Kidney capillary endothelial cell (primary cell): ENCODE measurements around the gene RPRML.
"Not testable (repeated sequence)": the region's sequence is repeated elsewhere in the genome, so short reads cannot be mapped to it uniquely, and the experiment has no call there.

ENCODE experiments used
- DNase-seq: peaks from one replicate; pipeline ENCODE4 v3.0.0-alpha.2; 2018; ENCODE audit warnings: low spot score

The RPRML gene

DNA sequence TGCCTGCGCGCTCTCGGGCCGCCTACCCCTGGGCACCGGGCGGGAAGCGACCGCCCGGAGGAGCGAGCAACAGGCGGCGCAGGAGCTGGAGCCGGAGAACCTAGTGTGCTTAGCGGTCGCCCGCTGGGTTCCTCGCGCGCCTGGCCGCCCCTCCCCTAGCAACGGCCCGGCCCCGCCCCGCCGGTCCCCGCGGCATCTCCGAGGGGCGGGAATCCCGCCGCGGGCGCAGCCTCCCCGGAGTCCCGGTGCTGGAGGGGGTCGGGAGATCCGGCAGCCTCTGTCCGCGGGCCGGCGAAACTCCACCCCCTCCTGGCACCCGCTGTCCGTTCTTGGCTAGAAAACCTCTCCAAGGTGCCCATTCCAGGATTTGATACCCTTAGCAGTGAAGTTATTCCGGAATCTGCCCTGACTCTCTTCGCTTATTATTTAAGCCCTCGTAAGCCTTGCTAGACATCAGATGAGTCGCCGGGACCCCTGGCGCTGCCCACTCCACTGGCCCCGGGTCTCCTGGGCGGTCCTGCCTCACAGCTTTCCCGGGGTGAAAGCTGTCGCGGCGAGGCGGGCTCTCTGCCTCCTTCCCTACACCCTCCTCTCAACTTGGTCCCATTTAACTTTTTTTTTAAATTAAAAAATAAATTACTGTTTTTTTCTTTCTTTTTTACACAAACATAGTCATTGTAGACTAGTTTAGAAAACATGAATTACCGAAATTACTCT is at the start of gene RPRML:
RPRML (minus strand) TSS at position 107 of the 717 bp plus-strand sequence. CDS start 246 bp downstream, outside the sequence.
- DNase-seq, result no peak

DNA sequence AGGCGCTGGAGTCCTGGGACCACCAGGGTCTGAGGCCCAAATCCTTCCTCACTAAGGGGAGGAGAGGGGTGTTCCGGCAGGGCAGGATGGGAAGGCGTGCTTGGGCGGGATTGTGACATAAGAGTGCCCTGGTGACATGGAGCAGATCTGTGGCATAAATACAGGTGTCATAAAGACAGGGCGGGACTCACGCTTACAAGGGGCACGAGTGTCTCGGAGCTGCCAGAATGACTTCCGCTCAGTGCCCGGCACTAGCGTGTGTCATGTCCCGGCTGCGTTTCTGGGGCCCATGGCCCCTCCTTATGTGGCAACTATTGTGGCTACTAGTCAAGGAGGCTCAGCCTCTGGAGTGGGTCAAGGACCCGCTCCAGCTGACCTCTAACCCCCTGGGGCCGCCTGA is 37.9 kb upstream of the RPRML start:
- not testable (repeated sequence) for DNase-seq

DNA sequence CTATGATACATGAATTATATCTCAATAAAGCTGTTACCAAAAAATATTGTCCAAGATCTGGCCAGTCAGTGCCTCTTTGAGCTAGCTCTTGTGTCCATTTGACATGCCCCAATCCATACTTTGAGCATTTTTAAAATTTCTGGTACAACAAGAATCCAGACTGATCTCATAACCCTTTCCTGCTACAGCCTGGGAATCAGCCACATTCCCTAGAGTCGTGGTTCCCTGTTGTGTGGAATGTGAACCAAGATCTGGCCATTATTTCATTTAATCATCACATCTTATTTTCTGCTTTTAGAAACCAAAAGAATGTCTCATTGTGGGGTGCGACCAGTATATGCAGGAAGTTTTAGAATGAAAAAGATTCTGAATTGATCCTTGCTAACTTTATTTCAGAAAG is 34.3 kb upstream of the RPRML start:
- DNase-seq, result no peak

DNA sequence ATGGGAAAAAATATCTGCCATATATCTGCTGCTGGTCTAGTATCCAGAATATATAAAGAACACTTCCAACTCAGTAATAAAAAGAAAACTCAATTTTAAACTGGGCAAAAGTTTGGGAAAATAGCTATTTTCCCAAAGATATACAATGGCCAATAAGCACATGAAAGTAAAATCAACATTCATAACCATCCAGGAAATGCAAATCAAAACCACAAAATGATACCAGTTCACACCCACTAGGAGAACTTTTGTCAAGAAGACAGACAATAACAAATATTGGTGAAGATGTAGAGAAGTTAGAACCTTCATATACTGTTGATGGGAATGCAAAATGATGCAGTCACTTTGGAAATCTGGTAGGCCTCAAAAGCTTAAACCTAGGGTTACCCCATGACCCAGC is 33.4 kb upstream of the RPRML start:
- no peak for DNase-seq

DNA sequence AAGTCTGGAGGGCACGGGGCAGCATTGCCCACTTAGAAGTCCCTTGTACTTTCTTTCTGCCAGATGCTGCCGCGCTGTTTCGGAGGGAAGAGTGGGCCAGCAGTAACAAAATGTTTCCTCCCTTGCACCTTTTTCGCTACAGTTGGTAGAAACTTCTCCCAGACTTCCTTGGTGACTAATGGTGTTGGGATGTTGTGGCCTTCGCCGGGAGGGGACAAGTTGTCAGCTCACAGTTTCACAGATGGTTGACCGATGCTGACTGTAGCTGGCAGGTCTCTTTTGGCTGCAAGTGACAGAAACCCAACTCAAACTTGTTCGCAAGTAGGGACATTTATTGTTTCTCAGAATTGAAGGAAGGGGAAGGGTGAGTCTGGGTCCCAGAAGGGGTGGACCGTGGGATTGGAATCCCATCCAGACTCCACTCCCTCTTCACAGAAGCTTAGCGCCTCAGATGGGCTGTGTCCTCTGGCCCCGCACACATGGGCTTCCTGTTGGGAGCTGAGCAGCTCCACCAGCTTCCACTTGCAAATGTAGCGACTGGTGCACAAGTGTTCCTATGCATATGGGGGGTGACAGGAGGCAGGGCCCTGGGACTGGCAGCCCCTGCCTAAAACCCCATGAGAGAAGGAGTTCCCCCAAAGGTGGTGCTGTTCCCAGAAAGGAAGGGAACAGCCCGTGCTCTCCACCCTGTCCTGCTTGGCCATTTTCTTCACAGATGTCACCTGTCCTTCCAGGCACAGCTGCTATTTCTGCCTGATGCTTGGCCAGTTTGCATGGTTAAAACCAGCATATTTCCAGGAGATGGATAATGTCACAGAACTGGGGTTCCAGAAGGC is 30.9 kb upstream of the RPRML start:
- no peak for DNase-seq

DNA sequence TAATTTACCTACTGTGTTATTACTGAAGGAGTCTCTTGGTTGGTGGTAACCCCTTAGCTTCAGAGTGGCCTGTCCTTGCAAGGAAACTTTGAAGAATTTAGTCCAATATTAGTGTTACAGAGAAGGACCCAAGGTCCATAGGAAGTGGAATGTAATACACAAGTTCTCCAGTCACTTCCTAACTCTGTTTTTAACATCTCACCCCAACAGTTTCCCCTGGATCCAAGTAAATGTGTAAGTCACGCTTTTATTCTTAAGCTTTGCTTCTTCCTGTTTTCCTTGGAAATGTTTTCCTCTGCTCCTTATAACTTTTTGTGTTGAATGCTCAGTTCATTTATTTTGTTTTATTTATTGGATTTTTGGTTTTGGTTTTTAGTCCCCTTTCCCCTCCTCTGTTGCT is 25.9 kb upstream of the RPRML start:
- peak; percentile 6 for DNase-seq

DNA sequence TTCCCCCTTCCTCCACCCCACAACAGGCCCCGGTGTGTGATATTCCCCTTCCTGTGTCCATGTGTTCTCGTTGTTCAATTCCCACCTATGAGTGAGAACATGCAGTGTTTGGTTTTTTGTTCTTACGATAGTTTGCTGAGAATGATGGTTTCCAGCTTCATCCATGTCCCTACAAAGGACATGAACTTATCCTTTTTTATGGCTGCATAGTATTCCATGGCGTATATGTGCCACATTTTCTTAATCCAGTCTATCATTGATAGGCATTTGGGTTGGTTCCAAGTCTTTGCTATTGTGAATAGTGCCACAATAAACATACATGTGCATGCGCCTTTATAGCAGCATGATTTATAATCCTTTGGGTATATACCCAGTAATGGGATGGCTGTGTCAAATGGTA is 24.8 kb upstream of the RPRML start:
- not testable (repeated sequence) for DNase-seq

DNA sequence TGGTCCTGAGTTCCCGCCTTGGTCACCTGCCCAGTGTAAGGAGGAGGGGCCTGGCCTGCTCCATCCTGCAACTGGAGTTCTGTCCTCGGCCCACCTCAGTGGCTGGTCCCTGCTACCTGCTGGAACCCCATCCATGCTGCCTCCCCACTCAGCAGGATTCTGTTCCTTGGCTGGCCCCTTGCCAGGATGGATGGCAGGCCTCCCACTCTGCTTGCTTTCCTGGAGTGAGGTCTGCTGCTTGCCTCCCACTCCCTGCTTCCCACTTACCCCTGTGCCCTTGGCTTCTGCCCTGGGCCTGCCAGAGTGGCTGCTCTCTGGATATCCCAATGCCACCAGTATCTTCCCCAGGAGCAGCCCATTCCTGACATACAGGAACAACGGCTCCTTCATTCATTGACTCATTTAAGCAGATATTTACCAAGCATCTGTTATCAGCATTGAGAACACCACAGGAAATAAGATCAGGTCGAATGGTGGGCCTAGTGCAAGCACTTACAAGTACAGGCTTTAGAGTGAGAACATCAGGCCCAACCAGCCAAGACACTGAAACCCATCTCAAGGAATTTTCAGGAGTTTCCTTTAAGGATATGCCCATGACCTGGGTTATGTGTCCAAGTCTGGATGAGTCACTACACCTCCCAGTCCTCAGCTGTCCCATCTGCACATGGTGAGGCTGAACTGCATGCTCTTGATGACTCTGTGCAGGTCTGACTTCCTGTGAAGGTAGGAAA is 17.0 kb upstream of the RPRML start:
- peak; percentile 55 for DNase-seq

DNA sequence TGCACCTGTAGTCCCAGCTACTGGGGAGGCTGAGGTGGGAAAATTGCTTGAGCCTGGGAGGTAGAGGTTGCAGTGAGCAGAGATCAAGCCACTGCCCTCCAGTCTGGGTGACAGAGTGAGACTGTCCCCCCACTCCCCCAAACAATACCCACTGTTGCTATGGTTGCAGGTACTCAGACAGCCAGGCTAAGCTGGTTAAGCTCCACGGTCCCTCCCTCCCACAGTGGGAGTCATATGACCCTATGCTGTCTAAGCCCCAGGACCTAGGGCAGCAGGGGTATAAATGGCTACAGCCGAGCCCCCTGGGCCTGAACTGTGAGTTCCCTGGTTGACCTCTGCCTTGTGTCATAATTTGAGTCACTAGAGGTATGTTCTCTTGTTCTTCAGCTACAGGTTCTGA is 15.9 kb upstream of the RPRML start:
- DNase-seq, result no peak

DNA sequence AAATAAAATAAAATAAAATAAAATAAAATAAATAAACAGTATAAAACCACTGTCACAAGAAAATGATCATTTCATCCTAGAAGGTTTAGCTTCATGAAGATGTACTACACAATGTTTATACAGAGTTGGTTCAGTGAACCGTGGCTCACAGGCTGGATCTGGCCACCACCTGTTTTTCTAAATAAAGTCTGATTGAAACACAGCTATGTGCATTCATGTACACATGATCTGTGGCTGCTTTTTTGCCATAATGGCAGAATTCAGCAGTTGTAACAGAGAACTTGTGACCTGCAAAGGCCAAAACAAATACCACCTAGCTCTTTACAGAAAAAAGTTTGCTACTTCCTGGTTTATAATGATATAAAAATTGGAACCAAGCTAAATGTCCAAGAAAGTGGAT is 12.6 kb upstream of the RPRML start:
- DNase-seq, result no peak

DNA sequence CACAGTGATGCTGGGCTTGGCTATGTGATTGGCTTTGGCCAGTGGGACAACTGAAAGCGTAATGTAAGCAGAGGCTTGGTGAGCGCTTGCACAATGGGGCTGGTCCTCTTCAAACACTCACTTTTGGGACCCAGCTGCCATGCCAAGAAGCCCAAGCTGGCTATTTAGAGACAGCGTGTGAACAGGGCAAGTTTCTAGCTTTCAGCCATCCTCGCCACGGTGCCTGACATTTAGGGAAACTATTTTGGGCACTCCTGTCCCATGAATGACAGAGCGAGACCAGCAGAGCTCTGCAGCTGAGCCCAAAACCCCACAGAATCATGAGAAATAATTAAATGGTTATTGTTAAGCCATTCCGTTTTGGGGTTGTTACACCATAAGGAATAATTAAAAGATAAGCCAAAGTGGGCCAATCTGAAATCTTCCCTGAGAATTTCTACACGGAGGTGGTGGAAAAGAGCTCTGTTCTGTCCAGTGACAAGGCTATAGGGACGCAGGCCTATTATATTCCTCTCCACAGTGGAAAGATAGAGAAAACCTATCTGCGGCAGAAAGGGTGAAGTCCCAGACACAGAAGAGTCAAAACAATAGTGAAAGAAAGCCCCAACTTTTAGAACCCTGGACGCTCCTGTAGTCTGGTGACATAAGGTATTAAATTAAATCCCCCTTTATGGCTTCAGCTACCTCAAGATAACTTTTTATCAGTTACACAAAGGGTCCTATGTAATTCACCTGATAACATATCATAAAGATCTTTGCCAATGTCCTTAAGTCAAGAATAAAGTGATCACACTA is 10.8 kb upstream of the RPRML start:
- DNase-seq, result no peak

DNA sequence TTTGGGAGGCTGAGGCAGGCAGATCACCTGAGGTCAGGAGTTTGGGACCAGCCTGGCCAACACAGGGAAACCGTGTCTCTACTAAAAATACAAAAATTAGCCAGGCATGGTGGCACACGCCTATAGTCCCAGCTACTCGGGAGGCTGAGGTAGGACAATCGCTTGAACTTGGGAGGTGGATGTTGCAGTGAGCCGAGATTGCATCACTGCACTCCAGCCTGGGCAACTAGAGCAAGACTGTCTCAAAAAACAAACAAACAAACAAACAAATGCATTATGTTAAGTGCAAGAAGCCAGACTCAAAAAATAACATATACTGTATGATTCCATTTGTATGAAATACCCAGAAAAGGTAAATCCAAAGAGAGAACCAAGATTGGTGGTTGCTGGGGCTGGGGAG is 8.9 kb upstream of the RPRML start:
- not testable (repeated sequence) for DNase-seq

DNA sequence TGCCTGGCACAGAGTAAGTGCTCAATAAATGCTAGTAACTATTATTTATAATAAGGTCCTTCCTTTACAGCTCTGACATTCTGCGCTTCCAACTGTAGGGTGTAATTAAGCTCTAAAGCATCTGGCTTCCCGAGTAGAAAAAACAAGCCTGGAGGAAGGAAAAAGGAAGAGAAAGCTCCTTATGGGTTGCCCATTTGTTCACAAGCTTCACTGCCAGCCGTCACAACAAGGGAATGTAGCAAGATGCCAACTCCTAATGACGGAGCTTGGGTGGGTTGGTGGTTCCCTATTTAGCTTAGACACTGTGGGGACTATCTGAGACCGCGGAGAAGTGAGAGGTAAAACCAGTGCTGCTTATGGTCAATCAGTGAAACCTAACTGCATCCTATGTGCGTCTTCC is 7.3 kb upstream of the RPRML start:
- DNase-seq, result no peak

DNA sequence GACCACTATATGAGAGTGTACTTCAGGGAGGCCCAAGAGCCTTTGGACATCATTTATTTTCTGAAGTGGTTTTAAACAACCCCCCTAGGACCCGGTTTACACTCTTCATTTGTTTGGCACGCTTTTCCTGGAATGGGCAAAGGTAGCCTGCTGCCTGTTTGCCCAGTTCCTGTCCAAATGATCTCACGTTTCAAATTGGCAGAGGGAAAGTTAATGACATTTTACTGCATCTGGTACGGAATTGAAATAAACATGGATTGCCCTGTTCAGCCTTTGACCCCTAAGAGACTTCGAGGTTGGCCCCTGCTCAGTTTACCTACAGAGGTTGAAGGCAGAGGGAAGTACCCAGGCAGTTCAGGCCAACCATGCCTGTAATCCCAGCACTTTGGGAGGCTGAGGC is 5.8 kb upstream of the RPRML start:
- no peak for DNase-seq

DNA sequence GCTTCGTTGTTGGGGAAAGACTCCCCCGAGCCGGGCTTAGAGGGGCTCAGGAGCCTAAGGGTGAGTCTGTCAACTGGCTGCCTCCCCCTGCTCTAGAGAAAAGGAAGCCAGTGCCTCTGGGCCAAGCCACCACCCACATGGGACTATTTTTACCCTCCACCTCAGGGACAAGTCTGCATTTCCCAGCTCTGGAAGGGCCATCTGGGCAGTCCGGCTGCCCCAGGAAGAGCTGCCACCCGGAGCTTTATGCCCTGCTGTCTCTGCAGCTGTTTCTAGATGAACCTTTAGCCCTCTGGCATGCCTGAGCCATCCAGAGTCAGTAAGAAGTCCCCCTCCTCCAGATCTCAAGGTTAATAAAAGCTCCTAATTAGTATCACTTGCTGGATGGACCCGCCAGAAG is 5.3 kb upstream of the RPRML start:
- no peak for DNase-seq

DNA sequence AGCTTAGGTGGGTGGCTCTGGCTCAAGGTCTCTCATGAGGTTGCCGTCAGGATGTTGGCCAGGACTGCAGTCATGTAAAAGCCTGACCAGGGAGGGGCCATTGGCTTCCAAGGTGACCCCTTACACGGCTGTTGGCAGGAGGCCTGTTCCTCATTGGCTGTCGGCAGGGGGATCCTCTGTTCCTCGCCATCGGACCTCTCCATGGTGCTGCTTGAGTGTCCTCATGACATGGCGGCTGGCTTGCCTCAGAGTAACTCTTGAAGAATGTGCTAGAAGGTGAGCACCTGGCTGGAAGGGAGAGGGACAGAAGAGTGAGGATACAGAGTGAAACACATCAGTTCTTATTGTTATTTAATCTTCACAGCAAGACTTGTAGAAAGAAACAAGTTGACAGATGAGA is 4.7 kb upstream of the RPRML start:
- no peak for DNase-seq

DNA sequence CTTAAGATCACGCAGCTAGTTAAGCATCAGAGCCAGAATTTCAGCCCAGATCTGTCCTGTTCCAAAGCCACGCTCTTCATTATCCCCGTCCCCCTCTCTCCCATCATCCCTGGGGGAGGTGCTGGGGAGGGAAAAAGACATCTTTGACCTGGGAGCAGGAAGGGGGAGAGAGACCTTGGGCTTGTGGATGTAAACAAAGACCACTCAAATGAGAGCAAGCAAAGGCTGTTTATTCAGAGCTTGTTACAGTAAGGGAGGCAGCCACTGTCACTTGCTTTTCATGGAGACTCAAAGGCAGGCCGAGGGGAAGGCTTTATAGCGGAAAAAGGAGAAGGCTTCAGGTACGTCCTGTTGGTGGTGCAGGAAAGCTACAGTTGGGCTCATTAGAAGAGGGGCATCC is 3.5 kb upstream of the RPRML start:
- DNase-seq, result no peak

DNA sequence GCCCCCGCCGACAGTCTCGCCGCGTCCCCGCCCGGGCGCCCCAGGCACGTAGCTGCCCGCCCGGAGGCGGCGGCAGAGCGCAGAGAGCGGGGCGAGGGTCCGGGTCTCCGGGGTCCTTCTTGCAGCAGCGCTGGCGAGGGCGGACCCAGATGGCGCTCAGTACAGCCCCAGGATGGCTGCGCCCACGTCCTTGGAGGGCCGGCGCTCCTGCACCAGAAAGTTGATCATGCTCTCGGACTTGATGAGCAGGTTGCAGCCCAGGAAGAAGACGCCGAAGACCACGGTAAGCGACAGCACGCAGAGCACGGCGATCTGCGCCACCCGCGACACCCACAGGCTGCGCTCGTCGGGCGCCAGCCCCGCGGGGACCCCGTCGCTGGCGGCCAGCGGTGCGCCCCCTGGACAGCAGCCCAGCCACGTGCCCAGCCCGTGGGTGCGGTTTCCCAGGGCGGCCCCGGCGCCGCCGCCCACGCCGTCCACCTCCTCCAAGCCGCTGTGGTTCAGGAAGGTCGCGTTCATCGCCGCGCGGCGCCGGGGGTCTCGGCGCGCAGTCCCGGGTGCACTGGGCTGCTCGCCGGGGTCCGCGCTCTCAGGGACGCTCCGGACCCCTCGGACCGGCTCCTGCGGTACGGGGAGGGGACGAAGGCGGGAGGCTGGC is 435 bp downstream of the RPRML start:
- DNase-seq, result no peak

DNA sequence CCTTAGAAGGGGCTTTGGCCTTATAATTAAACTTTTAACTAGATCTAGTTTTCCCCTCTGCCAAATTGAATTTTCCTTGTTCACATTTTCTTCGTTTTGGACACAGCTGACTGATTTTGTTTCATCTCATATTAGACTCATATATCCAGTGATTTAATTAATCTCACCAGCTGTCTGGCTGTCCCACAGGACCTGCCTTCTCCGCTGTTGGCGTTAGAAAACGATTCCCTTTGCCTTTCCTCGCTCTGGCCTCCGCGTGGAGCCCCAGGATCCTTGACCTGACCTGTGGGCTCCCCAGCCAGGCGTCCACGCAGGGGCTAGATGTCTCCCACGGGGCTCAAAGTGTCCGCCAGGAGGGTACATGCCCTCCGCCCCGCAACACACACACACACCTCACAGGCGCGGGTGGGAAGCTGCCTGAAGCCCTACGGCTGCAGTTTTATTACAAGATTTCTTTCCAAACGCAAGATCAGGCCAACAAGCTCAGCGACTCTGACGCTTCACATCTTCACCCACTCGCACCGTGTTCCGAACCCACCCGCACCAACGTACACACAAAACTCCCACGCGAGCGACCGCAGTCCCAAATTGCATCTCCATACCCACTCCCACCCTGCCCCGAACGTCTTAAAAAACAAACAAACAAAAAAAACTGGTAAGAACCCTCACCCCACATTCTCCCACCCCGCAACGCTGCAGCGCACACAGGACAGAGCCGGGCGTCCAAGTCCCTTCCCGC is 1.1 kb downstream of the RPRML start:
- no peak for DNase-seq

DNA sequence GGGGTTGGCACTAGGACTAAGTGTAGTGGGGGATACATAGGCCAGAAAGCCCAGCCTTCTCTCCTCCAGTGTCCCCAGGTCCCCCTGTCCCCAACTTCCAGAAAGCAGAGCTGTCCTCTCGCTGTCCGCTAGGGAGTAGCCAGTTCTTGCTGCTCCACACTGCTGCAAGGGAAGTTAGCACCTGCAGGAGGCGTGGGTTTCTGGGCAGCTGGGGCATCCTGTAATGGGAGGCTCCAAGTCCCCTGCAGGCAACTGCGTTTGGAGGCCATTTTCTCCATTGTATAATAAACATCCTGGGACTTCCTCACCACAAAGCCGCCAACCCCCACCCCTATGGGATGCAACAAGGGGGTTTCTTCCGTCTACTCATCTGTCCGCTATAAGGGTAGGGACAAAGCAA is 1.7 kb downstream of the RPRML start:
- DNase-seq, result no peak
